Psoas muscle (tissue), 8 donors: Measurements from ENCODE around the gene ETNK1. TPM values are rescaled to one million over a fixed set of nuclear protein-coding genes. Genes with fewer than 3 reads are reported as not detected.

Source experiments
- ATAC-seq, 4 donors: fragments of 200-7000 bp; cut with Tn5 transposase; one replicate each; pipeline ENCODE4 v1.9.1; 2020; ENCODE audit warnings: moderate library complexity in 3 of 4, mild to moderate bottlenecking in 2 of 4
- DNase-seq, 2 donors: peaks; one replicate each; pipeline ENCODE4 v3.0.0-alpha.2; 2020
- H3K27ac ChIP-seq: fragments of 200-600 bp; one replicate; pipeline ENCODE4 v1.8.0; 2022
- H3K27me3 ChIP-seq, 3 donors: fragments of 200-600 bp in 1 of 3; one replicate each; pipeline versions ENCODE4 v1.6.1 to v1.8.0; 2013 to 2022; ENCODE audit warnings: low read length in 2 of 3, mild to moderate bottlenecking in 2 of 3, moderate library complexity in 1 of 3; ENCODE audit not compliant: insufficient read depth in 3 of 3
- H3K36me3 ChIP-seq, 2 donors: fragments of 200-600 bp in 1 of 2; one replicate each; pipeline versions ENCODE4 v1.6.1 to v1.8.0; 2013 to 2022; ENCODE audit warnings: low read depth in 1 of 2, mild to moderate bottlenecking in 1 of 2, moderate library complexity in 1 of 2; ENCODE audit not compliant: insufficient read depth in 1 of 2
- H3K4me1 ChIP-seq: fragments of 200-600 bp; one replicate; pipeline ENCODE4 v1.8.0; 2022
- H3K4me3 ChIP-seq: fragments of 200-600 bp; one replicate; pipeline ENCODE4 v1.8.0; 2022; ENCODE audit warnings: mild to moderate bottlenecking
- H3K9me3 ChIP-seq: fragments of 200-600 bp; one replicate; pipeline ENCODE4 v1.8.0; 2022
- WGBS, 3 donors: extraction: QIAGEN DNeasy Blood & Tissue Kit; methylation state at CpG; one replicate each; pipeline versions ENCODE4 v1.1.6 to v1.1.7; 2013; 5-methylcytosine and 5-hydroxymethylcytosine counted together
- intact Hi-C, 2 donors: fragments of 100-400 bp; cut with DNase I; formaldehyde crosslinking; loops; one replicate each; pipeline versions ENCODE4 v1.11.0 to v1.14.2; 2022
- polyA plus RNA-seq, 3 donors: library from polyadenylated mRNA; stranded (reverse); fragments of 200-250 nt; gene quantifications; one replicate each; pipeline ENCODE4 v1.2.3, GENCODE V29; 2013
- total RNA-seq, 4 donors: library from RNA; stranded (reverse); fragmentation: NEBNext Ultra II Directional in 2 of 4; extraction: Animal tissue kit (Norgen Biotek cat#: 25700) in 2 of 4; gene quantifications; one replicate each; pipeline versions ENCODE4 v1.2.1 to v1.2.4, GENCODE V29; 2021 to 2023
- TF ChIP-seq, protein P1 (sequence below): fragments of 200-600 bp; IDR thresholded peaks from one replicate; pipeline ENCODE4 v1.8.0; 2022; ENCODE audit warnings: antibody characterized with exemption
- donor health status: healthy with polysubstance abuse.
- donor health status: DM: no; HTN: no; CAD: no; lungs with moderate emphysema.
- donor health status: Bipolar disorder and iron deficiency.
- donor health status: healthy.
- donor health status: DM: yes; HTN: yes; CAD: no.
- donor health status: DM: no; HTN: no; CAD: no.
- donor health status: DM: no; HTN: no; CAD: no.
- donor health status: DM: yes; HTN: yes; CAD: no.

Gene ETNK1
- total and polyA plus RNA-seq, 7 donors = 2.6 to 13.2 (median 8.7) TPM

DNA sequence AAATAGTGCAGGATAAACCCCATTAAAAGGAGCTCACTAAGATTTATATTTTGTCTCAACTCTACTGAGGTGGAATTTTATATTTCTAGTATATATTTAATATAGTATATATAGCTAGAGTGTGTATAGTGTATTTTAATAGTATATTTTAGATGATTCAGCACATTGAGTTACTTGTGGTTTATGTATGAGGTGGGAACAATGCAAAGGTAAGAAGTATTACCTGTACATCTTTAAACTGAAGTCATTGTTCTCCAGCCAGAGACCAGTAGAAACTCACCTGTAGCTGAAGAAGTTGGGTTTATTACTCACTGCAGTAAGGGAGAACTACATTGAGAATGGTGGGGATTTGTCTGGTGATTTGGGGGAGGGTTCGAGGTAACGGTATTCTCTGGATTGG lies 15.9 kb downstream of the ETNK1 start:
- no peak for ATAC-seq
- Histone ChIP-seq H3K9me3 (no peaks in the 10 kb centered on the region), H3K27ac (no peak overlapping the region), H3K4me3 (no peak overlapping the region), H3K4me1 (no peaks in the 10 kb centered on the region), H3K36me3 (no peaks in the 10 kb centered on the region), H3K27me3 (no peaks in the 10 kb centered on the region)
- TF ChIP-seq, protein P1, sequence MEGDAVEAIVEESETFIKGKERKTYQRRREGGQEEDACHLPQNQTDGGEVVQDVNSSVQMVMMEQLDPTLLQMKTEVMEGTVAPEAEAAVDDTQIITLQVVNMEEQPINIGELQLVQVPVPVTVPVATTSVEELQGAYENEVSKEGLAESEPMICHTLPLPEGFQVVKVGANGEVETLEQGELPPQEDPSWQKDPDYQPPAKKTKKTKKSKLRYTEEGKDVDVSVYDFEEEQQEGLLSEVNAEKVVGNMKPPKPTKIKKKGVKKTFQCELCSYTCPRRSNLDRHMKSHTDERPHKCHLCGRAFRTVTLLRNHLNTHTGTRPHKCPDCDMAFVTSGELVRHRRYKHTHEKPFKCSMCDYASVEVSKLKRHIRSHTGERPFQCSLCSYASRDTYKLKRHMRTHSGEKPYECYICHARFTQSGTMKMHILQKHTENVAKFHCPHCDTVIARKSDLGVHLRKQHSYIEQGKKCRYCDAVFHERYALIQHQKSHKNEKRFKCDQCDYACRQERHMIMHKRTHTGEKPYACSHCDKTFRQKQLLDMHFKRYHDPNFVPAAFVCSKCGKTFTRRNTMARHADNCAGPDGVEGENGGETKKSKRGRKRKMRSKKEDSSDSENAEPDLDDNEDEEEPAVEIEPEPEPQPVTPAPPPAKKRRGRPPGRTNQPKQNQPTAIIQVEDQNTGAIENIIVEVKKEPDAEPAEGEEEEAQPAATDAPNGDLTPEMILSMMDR = no peak
- intact Hi-C loops = no loop called here
- no peak for DNase-seq
- WGBS, 3 donors = 97 to 98% (median 97%) methylated on average over 2 of the region's 2 CpGs

DNA sequence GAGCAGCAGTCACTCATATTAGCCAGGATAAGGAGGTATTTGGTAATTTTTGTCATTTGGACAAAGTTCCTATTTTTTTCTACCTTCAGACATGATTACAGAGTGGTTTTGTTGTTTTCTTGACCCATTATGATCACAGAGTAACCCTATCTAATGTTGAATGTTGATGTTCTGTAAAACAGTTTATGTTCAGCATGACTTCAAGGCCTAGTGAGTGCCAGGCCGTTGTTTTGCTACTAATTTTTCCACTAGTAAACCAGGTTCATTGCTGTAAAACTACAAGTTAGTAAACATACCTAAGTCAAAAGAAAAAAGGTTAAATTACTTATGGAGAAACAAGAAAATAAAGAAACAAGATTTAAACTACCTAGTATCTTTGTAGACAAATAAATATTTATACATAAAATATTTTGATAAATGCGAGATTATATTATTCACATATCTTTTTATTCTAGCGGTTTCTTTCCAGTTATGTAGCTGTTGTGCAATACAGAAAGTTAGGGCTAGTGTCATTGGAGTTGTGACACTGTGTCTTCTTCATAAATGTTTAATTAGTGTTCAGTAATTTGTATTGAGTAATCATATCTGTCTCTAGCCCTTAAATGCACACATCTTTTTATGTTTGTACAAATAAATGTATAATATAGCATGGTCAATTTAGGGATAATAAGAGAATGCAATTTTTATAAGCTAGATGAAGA lies 16.5 kb downstream of the ETNK1 start:
- Histone ChIP-seq H3K27ac (no peak overlapping the region), H3K9me3 (no peaks in the 10 kb centered on the region), H3K36me3 (no peaks in the 10 kb centered on the region), H3K4me3 (no peak overlapping the region), H3K4me1 (no peaks in the 10 kb centered on the region), H3K27me3 (no peaks in the 10 kb centered on the region)
- TF ChIP-seq, protein P1 = no peak
- DNase-seq (no peak), ATAC-seq (no peak)
- WGBS, 3 donors = 88 to 90% (median 90%) methylated on average over 3 of the region's 3 CpGs
- intact Hi-C loops = no loop called here

DNA sequence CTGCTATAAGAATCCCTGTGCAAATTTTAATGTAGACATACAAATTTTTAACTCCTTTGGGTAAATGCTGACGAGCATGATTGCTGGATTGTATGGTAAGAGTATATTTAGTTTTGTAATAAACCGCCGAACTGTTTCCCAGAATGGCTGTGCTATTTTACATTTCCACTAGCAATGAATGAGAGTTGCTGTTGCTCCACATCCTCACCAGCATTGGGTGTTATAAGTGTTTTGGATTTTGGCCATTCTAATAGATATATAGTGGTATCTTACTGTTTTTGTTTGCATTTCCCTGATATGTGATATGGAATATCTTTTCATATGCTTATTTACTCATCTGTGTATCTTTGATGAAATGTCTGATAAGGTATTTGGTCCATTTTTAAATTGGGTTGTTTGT lies 23.7 kb downstream of the ETNK1 start:
- intact Hi-C loops = no loop called here
- no peak overlapping the region for H3K4me3 ChIP-seq
- H3K27ac ChIP-seq = no peak overlapping the region
- ATAC-seq (no peak), DNase-seq (no peak)
- no peaks in the 10 kb centered on the region for H3K9me3 ChIP-seq
- H3K4me1 ChIP-seq = no peaks in the 10 kb centered on the region
- TF ChIP-seq, protein P1 = no peak
- no peaks in the 10 kb centered on the region for H3K27me3 ChIP-seq
- H3K36me3 ChIP-seq = no peaks in the 10 kb centered on the region
- WGBS, 3 donors = 97 to 98% (median 97%) methylated on average over 3 of the region's 3 CpGs

DNA sequence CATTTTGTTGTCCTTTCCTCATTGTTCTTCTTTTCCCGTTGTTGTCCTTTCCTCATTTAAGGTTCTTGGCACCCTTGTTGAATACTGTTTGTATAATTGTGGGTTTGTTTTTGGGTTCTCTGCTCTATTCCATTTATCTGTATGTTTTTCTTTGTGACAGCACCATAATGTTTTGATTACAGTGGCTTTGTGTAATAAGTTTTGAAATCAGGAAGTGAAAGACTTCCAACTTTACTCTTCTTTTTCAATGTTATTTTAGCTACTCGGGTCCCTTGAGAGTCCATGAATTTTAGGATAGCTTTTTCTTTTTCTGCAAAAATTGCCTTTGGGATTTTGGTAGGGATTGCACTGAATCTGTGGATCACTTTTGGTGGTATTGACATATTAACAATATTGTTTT lies 28.1 kb downstream of the ETNK1 start:
- no peaks in the 10 kb centered on the region for H3K27me3 ChIP-seq
- TF ChIP-seq, protein P1 = no peak
- no peak overlapping the region for H3K27ac ChIP-seq
- no peak overlapping the region for H3K4me3 ChIP-seq
- ATAC-seq (no peak), DNase-seq (no peak)
- WGBS, 3 donors = 71 to 75% (median 73%) methylated on average over 2 of the region's 2 CpGs
- no peaks in the 10 kb centered on the region for H3K9me3 ChIP-seq
- no peaks in the 10 kb centered on the region for H3K4me1 ChIP-seq
- intact Hi-C loops = no loop called here
- no peaks in the 10 kb centered on the region for H3K36me3 ChIP-seq

DNA sequence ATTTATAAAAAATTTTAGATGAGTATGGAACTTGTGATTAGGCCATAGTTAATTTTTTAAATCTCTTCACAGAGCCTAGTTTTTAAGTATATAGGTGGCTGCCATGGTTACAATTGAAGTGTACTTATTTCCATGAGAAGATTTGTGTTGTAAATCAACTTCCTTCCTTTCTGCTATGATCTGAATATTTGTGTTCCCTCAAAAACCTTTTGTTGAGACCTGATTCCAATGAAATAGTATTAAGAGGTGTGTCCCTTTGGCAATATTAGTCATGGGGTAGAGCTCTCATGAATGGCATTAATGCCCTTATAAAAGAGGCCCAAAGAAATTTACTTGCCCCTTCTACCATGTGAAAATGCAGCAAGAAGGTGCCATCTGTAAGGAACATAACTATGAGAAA lies 28.8 kb downstream of the ETNK1 start:
- Histone ChIP-seq H3K36me3 (no peaks in the 10 kb centered on the region), H3K4me3 (no peak overlapping the region), H3K27me3 (no peaks in the 10 kb centered on the region), H3K9me3 (no peaks in the 10 kb centered on the region), H3K4me1 (no peaks in the 10 kb centered on the region), H3K27ac (no peak overlapping the region)
- ATAC-seq (no peak), DNase-seq (no peak)
- intact Hi-C loops = no loop called here
- TF ChIP-seq, protein P1 = no peak
